Karpas-422 (cell line): ENCODE data around the gene TMEM218. TPM values are rescaled to one million over a fixed set of nuclear protein-coding genes. Genes with fewer than 3 reads are reported as not detected.

Experiments
- DNase-seq: peaks from one replicate; pipeline ENCODE4 v3.0.0-alpha.2; 2015
- H2AFZ ChIP-seq: fragments of 200-600 bp; sonication (generic); 2 replicates; pipeline ENCODE4 v1.6.1; 2014; ENCODE audit warnings: antibody characterized with exemption, low read length, mixed read lengths
- H3K27ac ChIP-seq: fragments of 200-600 bp; sonication (generic); 2 replicates; pipeline ENCODE4 v1.5.1; 2014; ENCODE audit warnings: mild to moderate bottlenecking, low read length, moderate library complexity
- H3K27me3 ChIP-seq: fragments of 200-600 bp; sonication (generic); 2 replicates; pipeline ENCODE4 v1.6.1; 2014; ENCODE audit warnings: low read length, mixed read lengths
- H3K36me3 ChIP-seq: fragments of 200-600 bp; sonication (generic); 2 replicates; pipeline ENCODE4 v1.6.1; 2014; ENCODE audit warnings: low read length, mixed read lengths; ENCODE audit not compliant: insufficient read depth
- H3K4me1 ChIP-seq: fragments of 200-600 bp; sonication (generic); 2 replicates; pipeline ENCODE4 v1.6.1; 2014; ENCODE audit warnings: mild to moderate bottlenecking, low read length, mixed read lengths
- H3K4me2 ChIP-seq: fragments of 200-600 bp; sonication (generic); 2 replicates; pipeline ENCODE4 v1.6.1; 2014; ENCODE audit warnings: low read length, low read depth, mild to moderate bottlenecking; ENCODE audit not compliant: poor library complexity, severe bottlenecking
- H3K4me3 ChIP-seq: fragments of 200-600 bp; sonication (generic); 2 replicates; pipeline ENCODE4 v1.5.1; 2014; ENCODE audit warnings: mild to moderate bottlenecking, antibody characterized with exemption, low read length, mixed read lengths
- H3K79me2 ChIP-seq: fragments of 200-600 bp; sonication (generic); 2 replicates; pipeline ENCODE4 v1.6.1; 2014; ENCODE audit warnings: mild to moderate bottlenecking, low read length, mixed read lengths
- H3K9ac ChIP-seq: fragments of 200-600 bp; sonication (generic); 2 replicates; pipeline ENCODE4 v1.6.0; 2014; ENCODE audit warnings: low read length
- H3K9me2 ChIP-seq: fragments of 200-600 bp; sonication (generic), shearing (Covaris generic); replicated peaks from 2 replicates; pipeline ENCODE4 v1.6.0; 2014; ENCODE audit warnings: mild to moderate bottlenecking, low read length, moderate library complexity; ENCODE audit not compliant: insufficient read depth
- H3K9me3 ChIP-seq: fragments of 300-700, 200-600 bp; sonication (generic); 2 replicates; pipeline ENCODE4 v1.6.1; 2014; ENCODE audit warnings: low read length, mixed read lengths
- H4K20me1 ChIP-seq: fragments of 200-600 bp; sonication (generic); 2 replicates; pipeline ENCODE4 v1.6.1; 2014; ENCODE audit warnings: mild to moderate bottlenecking, antibody characterized with exemption, low read length, low read depth; ENCODE audit not compliant: insufficient read depth
- total RNA-seq: library from RNA; depleted of rRNA; stranded (reverse); fragments of >200 nt; shearing (Covaris generic); gene quantifications from 2 replicates; pipeline ENCODE4 v1.2.3, GENCODE V29; 2014; ENCODE audit warnings: low replicate concordance

Gene TMEM218
- total RNA-seq, 1 experiment from 2014 or later: 46.9 TPM

DNA sequence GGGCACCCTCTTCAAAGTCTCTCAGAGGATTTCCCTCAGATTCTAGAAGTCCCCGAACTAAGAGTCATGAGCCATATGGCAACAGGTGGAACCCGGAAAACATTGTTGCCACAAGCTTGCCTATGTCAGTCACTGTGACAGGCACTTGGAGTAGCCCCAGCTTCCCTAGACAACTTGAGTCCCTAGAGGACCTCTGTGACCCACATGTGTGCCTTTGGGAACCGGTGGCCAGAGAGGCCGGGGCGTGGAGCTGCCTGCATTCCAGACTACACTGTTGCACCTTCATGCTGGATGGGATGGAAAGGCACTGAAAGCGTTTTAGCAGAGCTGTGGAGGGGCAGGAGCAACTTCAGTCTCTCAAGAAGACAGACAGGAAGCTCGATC is 36.2 kb downstream of the TMEM218 start:
- DNase-seq: no peak
- Histone ChIP-seq H3K36me3 (no peaks in the 10 kb centered on the region), H3K4me3 (no peak overlapping the region), H2AFZ (no peak overlapping the region), H3K79me2 (no peaks in the 10 kb centered on the region), H3K4me1 (peaks cover 55% of the 10 kb centered on the region), H3K27ac (no peak overlapping the region), H3K27me3 (no peaks in the 10 kb centered on the region), H4K20me1 (no peaks in the 10 kb centered on the region), H3K9me3 (no peaks in the 10 kb centered on the region), H3K9me2 (no peaks in the 10 kb centered on the region), H3K9ac (no peak overlapping the region), H3K4me2 (no peak overlapping the region)

DNA sequence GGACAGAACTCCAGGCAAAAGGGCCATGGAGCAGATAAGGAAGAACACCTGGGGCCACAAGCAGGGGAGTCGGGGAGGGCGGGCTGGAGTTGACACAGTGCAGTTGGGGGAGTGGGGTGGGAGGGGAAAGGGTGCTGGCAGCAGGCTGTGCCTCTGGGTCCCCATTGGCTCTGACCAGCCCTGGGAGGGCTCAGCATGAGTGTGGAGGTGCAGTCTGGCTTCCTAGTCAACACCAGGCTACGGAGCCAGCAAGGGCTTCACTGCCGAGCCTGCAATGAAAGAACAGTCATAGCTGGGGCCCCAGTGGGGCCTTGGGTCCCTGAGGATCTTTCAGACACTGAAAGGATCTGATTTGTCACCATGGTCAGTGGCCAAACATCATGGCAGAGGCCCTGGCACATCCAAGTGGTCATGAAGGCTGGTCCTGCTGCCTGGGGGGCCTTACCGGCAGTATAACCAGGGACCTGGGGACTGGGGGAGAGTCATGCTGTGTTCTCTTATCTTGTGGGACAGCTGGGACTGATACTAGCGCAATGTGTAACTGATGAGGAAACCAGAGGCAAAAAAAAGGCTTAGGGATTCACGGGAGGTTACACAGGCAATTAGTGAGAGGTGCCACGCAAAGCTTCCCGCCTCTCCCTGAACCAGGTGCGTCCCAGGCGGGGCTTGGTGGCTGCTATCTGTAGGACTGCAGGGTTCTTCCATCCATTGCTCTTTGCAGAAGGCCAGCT is 36.8 kb downstream of the TMEM218 start:
- H3K9ac ChIP-seq: no peak overlapping the region
- H3K36me3 ChIP-seq: no peaks in the 10 kb centered on the region
- H3K27me3 ChIP-seq: no peaks in the 10 kb centered on the region
- peaks cover 55% of the 10 kb centered on the region for H3K4me1 ChIP-seq
- H3K79me2 ChIP-seq: no peaks in the 10 kb centered on the region
- peak; percentile 48 for DNase-seq
- no peak overlapping the region for H3K4me3 ChIP-seq
- no peaks in the 10 kb centered on the region for H3K9me3 ChIP-seq
- H3K4me2 ChIP-seq: no peak overlapping the region
- no peaks in the 10 kb centered on the region for H3K9me2 ChIP-seq
- no peaks in the 10 kb centered on the region for H4K20me1 ChIP-seq
- no peak overlapping the region for H3K27ac ChIP-seq
- H2AFZ ChIP-seq: no peak overlapping the region

DNA sequence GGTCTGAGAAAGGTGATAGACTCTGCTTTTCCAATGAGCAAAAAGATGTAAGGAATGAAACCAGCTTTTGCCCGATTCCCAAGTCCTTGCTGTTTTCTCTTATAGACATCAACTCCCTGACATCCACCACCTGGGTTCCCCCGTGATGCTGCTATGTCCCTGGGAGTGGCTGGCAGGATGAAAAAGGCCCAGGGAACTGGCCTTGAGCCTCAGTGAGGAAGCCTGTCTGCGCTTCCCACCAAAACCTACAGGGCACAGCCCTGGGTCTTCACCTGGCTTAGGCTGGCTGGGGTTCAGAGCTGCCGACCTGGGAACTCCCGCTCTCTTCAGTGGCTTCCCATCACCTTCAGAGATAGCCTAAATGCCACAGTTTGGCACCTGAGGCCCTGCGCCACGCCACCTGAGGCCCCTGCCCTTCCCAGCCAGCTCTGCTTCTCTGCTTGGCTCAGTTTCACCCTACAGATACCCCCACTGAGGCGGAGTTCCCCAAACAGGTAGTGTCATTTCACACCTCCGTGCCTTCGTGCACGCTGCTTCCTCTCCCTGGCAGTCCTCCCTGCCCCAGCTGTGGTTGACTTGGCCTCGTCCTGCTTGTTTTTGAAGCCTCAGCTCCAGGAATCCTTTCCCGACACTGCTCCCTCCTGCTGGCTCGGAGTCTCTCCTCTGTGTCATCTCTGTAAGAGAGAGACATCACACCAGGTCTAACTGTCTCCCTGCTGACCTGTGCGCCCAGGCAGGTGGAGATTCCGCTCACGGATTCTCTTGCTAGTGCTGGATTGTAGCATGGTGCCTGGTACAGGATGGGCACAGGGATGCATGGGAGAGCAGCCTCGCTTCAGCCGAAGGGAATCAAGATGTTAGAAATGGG is 37.6 kb downstream of the TMEM218 start:
- no peaks in the 10 kb centered on the region for H3K9me2 ChIP-seq
- H4K20me1 ChIP-seq: no peaks in the 10 kb centered on the region
- H3K9me3 ChIP-seq: no peaks in the 10 kb centered on the region
- peak; percentile 48 for DNase-seq
- no peaks in the 10 kb centered on the region for H3K27me3 ChIP-seq
- no peaks in the 10 kb centered on the region for H3K79me2 ChIP-seq
- no peaks in the 10 kb centered on the region for H3K36me3 ChIP-seq
- no peak overlapping the region for H2AFZ ChIP-seq
- H3K27ac ChIP-seq: no peak overlapping the region
- H3K9ac ChIP-seq: no peak overlapping the region
- no peak overlapping the region for H3K4me3 ChIP-seq
- peaks cover 53% of the 10 kb centered on the region for H3K4me1 ChIP-seq
- peak overlapping the region; percentile 2 for H3K4me2 ChIP-seq

DNA sequence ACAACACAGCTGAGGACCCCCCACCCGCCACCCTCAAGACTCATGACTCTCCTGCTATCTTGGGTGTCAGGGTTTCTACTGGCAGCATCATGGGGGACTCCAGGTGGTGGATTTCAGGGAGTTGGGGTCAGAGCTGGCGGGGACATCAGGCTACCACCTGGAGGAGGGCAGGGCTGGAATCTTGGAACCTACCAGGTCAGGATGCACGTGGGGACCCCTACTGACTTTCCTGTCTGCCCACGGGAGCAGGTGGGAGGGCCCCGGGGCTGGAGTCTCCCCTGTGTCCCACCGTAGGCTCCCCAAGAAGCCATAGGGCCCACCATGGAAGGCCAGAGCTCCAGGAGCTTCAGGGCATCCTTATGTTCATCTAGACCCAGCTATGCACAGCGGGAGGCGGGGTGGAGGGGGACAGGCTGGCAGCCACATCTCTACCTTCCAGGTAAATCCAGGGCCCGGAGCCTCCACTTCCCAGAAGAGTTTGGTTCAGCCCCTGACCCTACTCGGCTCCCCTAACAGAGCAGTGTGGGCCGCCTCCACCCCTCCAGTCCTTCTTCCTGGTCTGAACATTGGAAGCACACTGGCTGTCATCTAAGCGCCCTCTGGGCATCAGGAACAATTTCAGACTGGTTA is 38.4 kb downstream of the TMEM218 start:
- Histone ChIP-seq H3K9ac (peak overlapping the region; percentile 58), H3K4me3 (peak overlapping the region; percentile 40; the same call in 1 of the 2 replicates)

DNA sequence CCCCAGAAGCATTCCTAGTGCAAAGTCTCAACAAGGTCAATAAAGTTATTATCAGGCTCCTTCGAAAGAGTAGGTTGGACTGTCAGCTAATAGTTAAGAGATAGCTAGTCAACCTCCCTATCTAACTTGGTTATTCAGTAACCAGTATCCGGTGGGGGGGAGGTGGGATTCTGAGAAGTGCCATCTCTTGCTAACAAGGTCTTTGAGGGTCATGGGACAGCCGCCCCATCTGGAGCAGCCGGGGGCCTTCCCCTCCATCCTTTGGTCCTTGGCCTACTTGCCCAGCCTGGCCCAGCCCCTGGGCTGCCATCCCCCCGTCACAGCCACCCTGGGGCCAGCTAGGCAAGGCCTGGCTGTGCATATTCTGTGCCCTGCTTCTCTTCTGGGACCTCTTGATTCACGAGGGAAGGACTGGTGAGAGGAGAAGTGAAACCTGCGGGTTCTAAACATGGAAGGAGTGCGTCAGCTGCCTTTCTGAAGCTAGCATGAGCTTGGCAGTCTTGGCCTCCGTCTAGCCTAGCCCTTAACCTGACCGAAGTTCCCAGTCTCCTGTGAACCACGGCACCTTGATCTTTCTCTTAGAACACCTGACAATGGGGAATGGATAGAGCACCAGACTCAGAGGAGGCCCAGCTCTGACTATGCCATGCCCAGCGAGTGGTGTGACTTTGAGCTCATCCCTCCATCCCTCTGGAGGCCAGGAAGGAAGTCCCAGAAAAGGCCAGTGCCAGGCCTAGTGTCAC is 39.0 kb downstream of the TMEM218 start:
- Histone ChIP-seq H3K27ac (peak overlapping the region; percentile 79), H3K27me3 (no peaks in the 10 kb centered on the region), H4K20me1 (no peaks in the 10 kb centered on the region), H3K4me1 (peaks cover 46% of the 10 kb centered on the region), H3K4me2 (peak overlapping the region; percentile 56), H3K9ac (peak overlapping the region; percentile 58), H3K4me3 (peak overlapping the region; percentile 40; the same call in 1 of the 2 replicates), H3K9me3 (no peaks in the 10 kb centered on the region), H2AFZ (no peak overlapping the region), H3K36me3 (no peaks in the 10 kb centered on the region), H3K9me2 (no peaks in the 10 kb centered on the region), H3K79me2 (no peaks in the 10 kb centered on the region)
- DNase-seq: peak; percentile 89

More for the DNA sequence above, 38.4 kb downstream of the TMEM218 start:
- H4K20me1 ChIP-seq: no peaks in the 10 kb centered on the region
- H3K4me2 ChIP-seq: peak overlapping the region; percentile 56
- H3K27ac ChIP-seq: peak overlapping the region; percentile 79
- no peaks in the 10 kb centered on the region for H3K27me3 ChIP-seq
- no peak overlapping the region for H2AFZ ChIP-seq
- no peaks in the 10 kb centered on the region for H3K9me2 ChIP-seq
- H3K79me2 ChIP-seq: no peaks in the 10 kb centered on the region
- peaks cover 46% of the 10 kb centered on the region for H3K4me1 ChIP-seq
- no peaks in the 10 kb centered on the region for H3K36me3 ChIP-seq
- DNase-seq: no peak
- H3K9me3 ChIP-seq: no peaks in the 10 kb centered on the region

DNA sequence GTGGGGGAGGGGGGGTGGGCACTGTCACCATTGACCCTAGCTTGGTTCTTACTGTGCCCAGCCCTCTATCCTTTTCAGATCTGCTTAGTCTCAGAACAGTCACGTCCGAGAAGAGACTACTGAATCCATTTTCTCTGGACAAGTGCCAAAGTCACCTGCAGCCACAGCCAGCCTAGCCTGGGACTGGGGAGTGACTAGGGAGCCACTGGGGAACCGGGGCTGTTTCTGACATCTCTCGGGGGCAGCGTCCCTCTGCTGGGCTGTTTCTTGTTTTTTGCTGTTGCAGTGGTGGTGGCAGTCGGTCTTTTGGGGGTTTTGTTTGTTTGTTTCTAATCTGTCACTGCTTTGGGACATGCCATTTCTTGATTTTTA is 39.6 kb downstream of the TMEM218 start:
- no peaks in the 10 kb centered on the region for H3K36me3 ChIP-seq
- H3K9ac ChIP-seq: peak overlapping the region; percentile 40
- H3K9me2 ChIP-seq: no peaks in the 10 kb centered on the region
- no peaks in the 10 kb centered on the region for H4K20me1 ChIP-seq
- H3K9me3 ChIP-seq: no peaks in the 10 kb centered on the region
- peak overlapping the region; percentile 79 for H3K27ac ChIP-seq
- H3K79me2 ChIP-seq: no peaks in the 10 kb centered on the region
- H2AFZ ChIP-seq: no peak overlapping the region
- DNase-seq: peak; percentile 56
- H3K4me2 ChIP-seq: peak overlapping the region; percentile 56
- no peaks in the 10 kb centered on the region for H3K27me3 ChIP-seq
- H3K4me1 ChIP-seq: peaks cover 46% of the 10 kb centered on the region
- peak overlapping the region; percentile 23; the same call in 1 of the 2 replicates for H3K4me3 ChIP-seq

DNA sequence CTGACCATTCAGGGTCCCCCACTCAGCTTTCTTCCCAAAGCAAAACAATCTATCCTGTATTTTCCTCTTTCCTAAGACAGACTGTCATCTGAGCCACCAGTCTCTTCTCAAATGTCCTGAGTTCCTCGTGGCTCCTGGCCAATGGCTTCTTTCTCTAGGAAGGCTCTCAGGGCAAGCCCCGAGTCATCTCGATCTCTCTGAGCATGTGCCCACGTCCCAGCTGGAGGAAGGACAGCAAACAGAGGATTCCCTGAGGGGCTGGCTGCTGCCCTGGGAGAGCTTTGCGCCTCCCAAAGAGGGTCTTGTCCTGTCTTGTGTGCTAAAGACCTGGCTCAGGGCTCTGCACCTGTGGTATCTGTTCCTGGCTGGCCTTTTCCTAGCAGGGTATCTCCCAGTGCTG is 40.0 kb downstream of the TMEM218 start:
- Histone ChIP-seq H3K9me3 (no peaks in the 10 kb centered on the region), H3K4me1 (peaks cover 46% of the 10 kb centered on the region), H3K79me2 (no peaks in the 10 kb centered on the region), H3K27ac (no peak overlapping the region), H3K9me2 (no peaks in the 10 kb centered on the region), H2AFZ (no peak overlapping the region), H3K4me2 (no peak overlapping the region), H3K4me3 (no peak overlapping the region), H3K9ac (no peak overlapping the region), H4K20me1 (no peaks in the 10 kb centered on the region), H3K27me3 (no peaks in the 10 kb centered on the region), H3K36me3 (no peaks in the 10 kb centered on the region)
- DNase-seq: no peak
